GM13976 (cell line): ENCODE results near the gene BTBD10.

ENCODE experiments used
- DNase-seq: peaks from one replicate; pipeline ENCODE4 v3.0.0; 2012; ENCODE audit warnings: low spot score
- CTCF ChIP-seq: IDR thresholded peaks from 2 replicates; pipeline ENCODE4 v1.5.1; 2012; ENCODE audit warnings: borderline replicate concordance, mild to moderate bottlenecking; ENCODE audit not compliant: insufficient read depth; ENCODE audit errors: extremely low read depth, missing control alignments, control extremely low read depth
- in situ Hi-C: fragments of 300-500 bp; cut with MboI; formaldehyde crosslinking; loops from one replicate; pipeline ENCODE4 v1.12.0; 2022; ENCODE audit warnings: low sequenced_read_pairs, mixed read lengths, inconsistent platforms; ENCODE audit not compliant: unreplicated experiment

BTBD10 gene

GRCh38 chr11:13486926-13487660, 24.1 kb upstream of the BTBD10 start:
- DNase-seq = peak; percentile 42
- in situ Hi-C loops = no loop called here
- peak; percentile 40 for TF ChIP-seq CTCF

GRCh38 chr11:13480198-13480597, 17.2 kb upstream of the BTBD10 start:
- in situ Hi-C loops = no loop called here
- TF ChIP-seq CTCF = no peak
- no peak for DNase-seq

GRCh38 chr11:13479688-13480087, 16.7 kb upstream of the BTBD10 start:
- no peak for TF ChIP-seq CTCF
- in situ Hi-C loops = no loop called here
- no peak for DNase-seq

- no peak for TF ChIP-seq CTCF
- DNase-seq = no peak
- in situ Hi-C loops = no loop called here
Observed at GRCh38 chr11:13475091-13475490, 12.1 kb upstream of the BTBD10 start.

- in situ Hi-C loops = no loop called here
- no peak for DNase-seq
- TF ChIP-seq CTCF = no peak
Observed at GRCh38 chr11:13473013-13473722, 10.1 kb upstream of the BTBD10 start.

- in situ Hi-C loops = no loop called here
- DNase-seq = no peak
- TF ChIP-seq CTCF = no peak
Observed at GRCh38 chr11:13468750-13469149, 5.7 kb upstream of the BTBD10 start.
